GM18517 (cell line): ENCODE data around the gene ZIC1.

Source experiments
- ATAC-seq: cut with Tn5 transposase; IDR thresholded peaks from one replicate; pipeline ENCODE4 v1.9.1; 2021; ENCODE audit warnings: mild to moderate bottlenecking, moderate library complexity; ENCODE audit not compliant: unreplicated experiment

Gene ZIC1

GRCh38 chr3:147394884-147395225 lies 14.3 kb upstream of the ZIC1 start:
- ATAC-seq = no peak

- no peak for ATAC-seq
Measured at GRCh38 chr3:147395899-147396711, 13.1 kb upstream of the ZIC1 start.

GRCh38 chr3:147396712-147397046 lies 12.5 kb upstream of the ZIC1 start:
- ATAC-seq = no peak

- ATAC-seq = no peak
Measured at GRCh38 chr3:147397155-147397874, 11.8 kb upstream of the ZIC1 start.

- ATAC-seq = no peak
Measured at GRCh38 chr3:147397875-147398812, 11.0 kb upstream of the ZIC1 start.

GRCh38 chr3:147398813-147399534 lies 10.2 kb upstream of the ZIC1 start:
- ATAC-seq = no peak

- ATAC-seq = no peak
Measured at GRCh38 chr3:147400111-147400510, 9.1 kb upstream of the ZIC1 start.

- no peak for ATAC-seq
Measured at GRCh38 chr3:147400999-147401398, 8.2 kb upstream of the ZIC1 start.

- ATAC-seq = no peak
Measured at GRCh38 chr3:147401421-147401820, 7.7 kb upstream of the ZIC1 start.

GRCh38 chr3:147402159-147402558 lies 7.0 kb upstream of the ZIC1 start:
- ATAC-seq = no peak

- ATAC-seq = no peak
Measured at GRCh38 chr3:147403511-147403910, 5.7 kb upstream of the ZIC1 start.

- ATAC-seq = no peak
Measured at GRCh38 chr3:147404000-147404799, 5.0 kb upstream of the ZIC1 start.

GRCh38 chr3:147404800-147405230 lies 4.3 kb upstream of the ZIC1 start:
- ATAC-seq = no peak

GRCh38 chr3:147405231-147406027 lies 3.7 kb upstream of the ZIC1 start:
- no peak for ATAC-seq

- ATAC-seq = no peak
Measured at GRCh38 chr3:147406028-147406931, 2.9 kb upstream of the ZIC1 start, which contains the start of gene ZIC4. Gene ZIC4 (minus strand): TSS chr3:147406543. CDS start chr3:147402797, 3,746 bp downstream.

GRCh38 chr3:147407114-147407497 lies 2.1 kb upstream of the ZIC1 start:
- no peak for ATAC-seq

- no peak for ATAC-seq
Measured at GRCh38 chr3:147407498-147408187, 1.5 kb upstream of the ZIC1 start.
